RCC 7860 (cell line): ENCODE results near the gene NCOA1.
"Not testable (repeated sequence)": the region's sequence is repeated elsewhere in the genome, so short reads cannot be mapped to it uniquely, and the experiment has no call there.

Source experiments
- DNase-seq: peaks from one replicate; pipeline ENCODE4 v3.0.0-alpha.2; 2015; ENCODE audit warnings: low spot score
- FAIRE-seq: peaks from 2 replicates; lab custom pipeline; 2012; peaks lifted over from hg19 to GRCh38; lab: Jason Lieb, UNC

NCOA1 gene

DNA sequence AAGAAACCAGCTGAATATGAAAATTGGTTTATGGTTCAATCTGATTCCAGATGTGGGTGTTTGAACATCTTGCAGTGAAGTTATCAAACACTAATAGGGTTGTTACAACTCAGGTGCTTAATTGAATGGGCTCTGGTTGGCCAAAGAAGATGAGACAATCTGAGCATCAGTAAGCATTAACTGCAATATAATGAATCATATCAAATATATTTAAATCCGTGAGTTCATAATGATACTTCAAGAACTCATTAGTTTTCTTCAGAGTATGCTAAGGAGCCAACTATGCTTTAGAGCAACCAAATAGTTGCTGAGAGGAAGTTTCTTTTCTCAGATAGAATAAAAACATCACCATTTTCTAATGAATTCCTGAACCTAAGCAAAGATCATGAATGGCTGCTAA lies 79.2 kb downstream of the NCOA1 start:
- FAIRE-seq: no peak
- no peak for DNase-seq

DNA sequence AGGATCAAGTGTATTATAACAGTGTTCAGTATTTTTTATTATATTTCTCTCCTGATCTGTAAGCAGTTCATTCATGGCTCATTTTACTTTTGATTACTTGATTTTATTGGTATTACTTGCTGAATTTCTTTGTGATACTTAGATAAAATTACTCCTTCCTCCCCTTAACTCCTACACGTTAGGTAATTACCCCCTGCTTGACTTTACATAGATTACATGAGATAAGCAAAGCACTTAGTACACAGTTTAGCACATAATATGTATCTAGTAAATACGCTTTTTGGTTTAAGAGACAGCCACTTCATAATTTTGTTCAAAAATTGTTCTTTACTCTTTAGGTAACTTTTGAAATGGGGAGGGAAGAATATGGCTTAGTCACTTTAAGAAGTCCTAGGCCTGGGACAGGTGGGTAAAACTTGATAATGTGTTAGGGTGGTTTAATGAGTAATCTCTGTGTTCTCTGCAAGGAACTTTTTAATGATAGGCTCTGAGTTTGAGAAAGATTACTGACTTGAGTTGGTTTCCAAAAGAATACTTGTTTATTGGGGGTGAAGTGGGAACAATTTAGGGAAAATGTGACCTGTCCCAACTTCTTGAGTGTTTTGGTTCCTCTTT lies 80.9 kb downstream of the NCOA1 start:
- FAIRE-seq: no peak
- no peak for DNase-seq

DNA sequence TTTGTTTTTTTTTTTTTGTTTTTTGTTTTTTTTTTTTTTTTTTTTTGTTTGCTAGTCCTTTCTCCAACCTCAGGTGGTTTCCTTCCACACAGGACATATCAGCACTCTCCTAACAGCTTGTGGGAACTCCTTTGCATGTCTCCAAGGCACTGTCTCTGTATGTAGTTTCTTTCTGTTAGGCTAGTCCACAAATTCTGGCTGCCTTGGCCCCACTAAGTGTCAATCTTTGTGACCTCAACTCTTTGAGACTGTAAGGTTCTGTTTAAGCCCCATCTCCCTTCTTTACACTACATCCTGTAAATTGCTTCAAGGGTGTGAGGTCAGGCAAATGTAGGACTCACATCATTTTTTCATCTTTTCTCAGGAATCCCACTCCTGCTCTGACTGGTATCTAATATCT lies 85.1 kb downstream of the NCOA1 start:
- FAIRE-seq (no peak), DNase-seq (no peak)

DNA sequence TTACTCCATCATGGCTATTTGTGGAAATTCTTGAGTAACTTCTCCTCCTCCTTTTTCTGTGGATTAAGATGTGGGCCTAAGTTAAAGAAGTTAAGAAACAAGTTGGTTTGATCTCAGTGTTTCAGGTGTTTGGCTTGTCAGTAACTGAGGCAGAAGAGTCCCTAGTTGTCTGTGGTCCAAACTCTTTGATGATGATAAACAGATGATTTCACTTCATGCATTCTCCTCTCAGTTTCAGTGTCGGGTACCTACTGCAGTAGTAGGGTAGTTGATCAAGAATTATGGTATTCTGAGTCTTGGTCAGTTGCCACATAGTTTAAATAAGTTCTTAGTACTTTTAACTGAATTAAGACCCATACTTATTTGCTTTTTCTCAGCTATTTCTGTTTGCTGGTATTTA lies 85.6 kb downstream of the NCOA1 start:
- no peak for DNase-seq

DNA sequence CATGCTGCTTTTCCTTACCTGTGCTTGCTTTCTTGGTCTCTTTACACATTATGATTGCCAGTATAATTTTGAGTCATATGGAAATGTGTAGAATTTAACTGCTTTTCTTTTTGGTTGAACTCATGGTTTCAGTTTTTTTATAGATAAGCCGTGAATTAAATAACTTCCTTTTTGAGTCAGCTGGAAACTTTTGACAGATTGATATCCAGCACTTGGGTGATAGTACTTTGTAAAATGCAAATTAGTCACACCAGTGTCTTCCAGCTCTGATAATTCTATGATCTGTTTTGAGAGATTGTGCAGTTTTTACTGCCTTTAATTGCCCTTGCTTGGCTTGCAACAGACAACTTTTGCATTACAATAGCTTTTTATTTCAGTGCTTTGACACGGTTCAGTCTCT lies 86.4 kb downstream of the NCOA1 start:
- FAIRE-seq (no peak), DNase-seq (no peak)

More for the DNA sequence above, 85.6 kb downstream of the NCOA1 start:
- no peak for FAIRE-seq

DNA sequence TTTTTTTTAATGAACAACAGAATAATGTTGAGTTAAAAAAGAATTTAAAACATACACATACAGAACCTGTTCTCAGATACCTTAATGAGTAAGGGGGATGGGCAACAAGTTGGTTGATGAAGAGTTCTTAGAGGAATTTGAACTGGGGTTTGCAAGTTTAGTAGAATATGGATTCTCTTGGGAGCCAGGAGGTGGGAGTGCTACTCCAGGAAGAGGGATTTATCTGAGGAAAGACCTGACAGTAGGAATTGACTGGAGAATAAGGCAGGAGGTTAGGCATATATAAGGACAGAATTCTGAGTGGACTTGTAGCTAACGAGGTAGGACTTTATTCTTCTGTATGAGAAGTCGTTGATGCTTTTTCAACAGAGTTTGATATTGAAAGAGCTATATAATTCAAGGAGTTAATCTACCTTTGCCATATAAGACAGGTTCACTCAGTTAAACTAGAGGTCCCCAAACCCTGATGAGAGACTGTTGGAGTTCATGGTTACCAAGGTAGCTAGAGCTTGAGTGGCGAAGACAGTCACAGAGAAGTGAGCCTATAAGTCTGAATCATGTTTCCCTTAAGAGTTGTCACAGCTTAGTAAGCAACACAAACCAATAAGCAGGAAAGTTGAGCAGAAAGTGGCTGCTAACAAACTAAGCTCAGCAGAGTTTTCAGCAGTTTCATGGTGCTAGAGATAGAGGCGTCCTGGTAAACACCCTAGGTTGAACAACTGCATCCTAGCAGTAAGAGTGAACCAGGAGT lies 88.2 kb downstream of the NCOA1 start:
- DNase-seq (no peak), FAIRE-seq (no peak)

DNA sequence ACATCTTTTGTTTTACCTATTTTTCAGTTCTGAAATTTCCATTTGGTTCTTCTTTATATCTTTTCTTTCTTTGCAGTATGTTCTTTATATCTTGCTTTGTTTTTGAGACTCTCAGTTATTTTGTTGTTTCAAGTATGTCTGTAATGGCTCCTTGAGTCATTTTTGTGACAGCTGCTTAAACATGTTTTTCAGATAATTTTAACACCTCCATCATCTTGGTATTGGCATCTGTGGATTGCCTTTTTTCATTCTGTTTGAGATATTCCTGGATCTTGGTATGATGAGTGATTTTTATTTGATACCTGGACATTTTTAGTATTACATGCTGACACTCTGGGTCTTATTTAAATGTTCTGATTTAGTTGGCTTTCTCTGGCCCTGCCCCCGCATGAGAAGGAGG lies 89.5 kb downstream of the NCOA1 start:
- no peak for DNase-seq
- no peak for FAIRE-seq

DNA sequence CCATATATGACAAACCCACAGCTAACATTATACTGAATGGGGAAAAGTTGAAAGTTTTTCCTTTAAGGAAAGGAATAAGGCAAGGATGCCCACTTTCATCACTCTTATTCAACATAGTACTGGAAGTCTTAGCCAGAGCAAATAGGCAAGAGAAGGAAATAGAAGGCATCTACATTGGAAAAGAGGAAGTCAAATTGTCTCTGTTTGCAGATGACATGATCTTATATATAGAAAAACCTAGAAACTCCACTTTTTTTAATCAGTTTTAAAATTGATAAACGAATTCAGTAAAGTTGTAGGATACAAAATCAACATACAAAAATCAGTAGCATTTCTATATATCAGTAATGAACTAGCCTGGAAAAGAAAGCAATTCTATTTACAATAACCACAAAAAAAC lies 90.9 kb downstream of the NCOA1 start:
- not testable (repeated sequence) for FAIRE-seq, DNase-seq

DNA sequence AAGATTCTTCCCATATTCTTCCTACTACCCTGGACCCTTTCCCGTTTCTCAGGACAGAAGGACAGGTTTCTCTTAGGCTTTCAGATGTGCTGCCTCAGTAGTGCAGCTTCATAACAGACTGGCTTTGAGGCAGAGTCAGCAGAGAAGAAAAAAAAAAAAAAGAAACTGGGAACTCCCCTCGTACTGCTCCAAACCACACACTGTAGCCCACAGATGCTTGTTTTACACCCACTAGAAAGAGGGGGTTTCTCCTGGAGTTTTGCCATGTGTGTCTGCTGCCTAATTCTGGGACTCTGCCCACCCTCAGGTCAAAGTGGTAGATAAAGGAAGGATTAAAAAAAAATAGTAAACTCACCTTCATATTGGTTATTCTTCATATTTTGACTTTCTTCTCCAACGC lies 95.9 kb downstream of the NCOA1 start:
- FAIRE-seq (no peak), DNase-seq (no peak)

DNA sequence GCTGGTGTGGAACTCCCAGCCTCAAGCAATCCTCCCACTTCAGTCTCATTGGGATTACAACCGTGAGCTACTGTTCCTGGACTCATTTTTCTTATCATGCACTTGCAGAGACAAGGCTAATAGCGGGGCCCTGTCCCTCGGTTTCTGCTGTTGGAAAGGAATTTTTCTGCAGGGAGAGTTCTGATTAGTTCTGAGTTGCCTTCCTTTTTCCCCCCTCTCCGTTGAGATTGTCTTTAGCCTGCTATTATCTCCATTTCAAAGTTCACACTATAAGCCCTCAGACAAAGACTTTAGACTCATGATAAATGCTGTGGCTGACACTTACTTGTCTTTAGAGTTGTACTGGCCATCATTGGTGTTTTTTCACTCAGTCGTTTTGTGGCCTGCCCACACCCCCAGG lies 97.2 kb downstream of the NCOA1 start:
- DNase-seq (no peak), FAIRE-seq (no peak)

DNA sequence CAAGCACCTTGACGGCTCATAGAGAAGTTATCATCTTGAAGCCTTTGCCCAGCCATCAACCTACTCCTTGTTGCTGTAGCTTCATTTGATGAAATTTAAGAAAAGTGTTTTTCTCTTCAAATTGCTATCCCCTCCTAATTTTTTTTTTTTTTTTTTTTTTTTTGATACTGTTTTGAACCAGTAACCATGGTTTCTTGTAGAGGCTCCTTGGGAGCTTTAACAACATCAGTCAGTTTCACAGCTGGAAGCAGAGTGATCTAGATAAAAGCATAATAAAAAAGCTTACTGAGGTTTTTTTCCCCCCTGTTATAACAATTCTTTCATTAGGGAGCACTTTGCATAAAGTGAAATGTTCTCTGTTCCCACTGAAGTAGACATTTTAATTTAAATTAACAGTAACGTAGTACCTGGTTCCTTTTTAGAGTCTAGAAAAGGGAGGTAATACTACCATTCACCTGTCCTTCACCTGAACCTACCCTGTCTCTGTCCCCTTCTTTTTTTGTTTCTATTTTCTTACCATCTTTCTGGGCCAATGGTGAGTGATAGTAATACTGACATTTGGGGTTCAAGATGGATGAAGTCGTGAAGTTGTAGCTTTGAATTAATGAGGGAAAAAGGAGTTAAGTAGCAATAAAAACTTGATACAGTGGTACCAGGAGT lies 101.5 kb downstream of the NCOA1 start:
- DNase-seq (no peak), FAIRE-seq (no peak)

DNA sequence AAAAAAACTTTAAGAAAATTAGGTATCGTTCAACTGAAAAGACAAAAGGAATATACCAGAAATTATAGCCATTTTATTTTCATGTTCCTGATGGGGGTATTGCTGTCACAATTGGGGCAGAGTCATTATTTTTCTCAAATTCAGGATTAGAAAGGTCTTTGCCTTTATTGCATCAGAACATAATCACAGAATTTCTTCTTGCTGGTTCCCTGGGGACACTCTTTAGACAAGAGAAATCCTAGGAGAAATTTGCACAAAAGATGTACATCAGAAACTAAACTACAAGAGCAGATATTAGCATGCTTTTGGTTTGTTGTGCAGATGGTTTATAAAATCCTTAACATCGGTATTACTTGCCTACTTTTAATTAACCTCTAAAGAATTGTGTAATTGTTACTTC lies 103.2 kb downstream of the NCOA1 start:
- no peak for FAIRE-seq

DNA sequence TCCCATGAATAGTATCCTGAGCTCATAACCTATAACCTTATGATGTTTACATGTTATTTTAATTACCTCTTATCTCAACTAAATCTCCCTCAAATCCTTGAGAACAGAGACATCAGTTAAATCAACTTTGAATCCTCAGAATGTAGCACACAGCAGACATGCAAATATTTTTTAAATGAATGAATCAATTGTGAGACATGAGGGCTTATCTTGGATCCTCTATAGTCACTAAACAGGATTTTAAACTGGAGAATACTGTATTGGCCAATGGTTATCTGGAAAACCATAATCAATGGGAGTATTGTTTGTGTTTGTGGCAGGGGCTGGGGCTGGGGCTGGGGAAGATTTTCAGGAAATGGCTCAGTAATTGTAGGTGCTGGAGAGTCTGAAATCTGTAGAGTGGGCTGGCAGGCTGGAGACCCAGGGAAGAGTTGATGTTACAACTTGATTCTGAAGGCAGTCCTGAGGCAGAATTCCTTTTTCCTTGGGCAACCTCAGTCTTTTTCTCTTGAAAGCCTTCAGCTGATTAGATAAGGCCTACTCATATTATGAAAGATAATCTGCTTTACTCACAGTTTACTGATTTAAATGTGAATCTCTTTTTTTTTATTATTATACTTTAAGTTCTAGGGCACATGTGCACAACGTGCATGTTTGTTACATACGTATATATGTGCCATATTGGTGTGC lies 106.3 kb downstream of the NCOA1 start:
- FAIRE-seq: no peak
- DNase-seq: no peak

More for the DNA sequence above, 103.2 kb downstream of the NCOA1 start:
- no peak for DNase-seq

DNA sequence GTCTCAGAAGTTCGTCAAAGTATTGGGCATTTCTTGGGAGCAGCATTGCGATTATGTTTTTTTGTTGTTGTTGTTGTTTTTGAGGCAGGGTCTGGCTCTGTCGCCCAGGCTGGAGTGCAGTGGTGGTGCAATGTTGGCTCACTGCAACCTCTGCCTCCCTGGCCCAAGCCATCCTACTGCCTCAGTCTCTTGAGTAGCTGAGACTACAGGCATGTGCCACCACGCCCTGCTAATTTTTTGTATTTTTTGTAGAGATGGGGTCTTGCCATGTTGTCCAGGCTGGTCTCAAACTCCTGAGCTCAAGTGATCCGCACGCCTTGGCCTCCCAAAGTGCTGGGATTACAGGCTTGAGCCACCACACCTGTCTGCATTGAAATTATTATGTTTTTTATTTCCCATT lies 109.1 kb downstream of the NCOA1 start:
- not testable (repeated sequence) for FAIRE-seq, DNase-seq

DNA sequence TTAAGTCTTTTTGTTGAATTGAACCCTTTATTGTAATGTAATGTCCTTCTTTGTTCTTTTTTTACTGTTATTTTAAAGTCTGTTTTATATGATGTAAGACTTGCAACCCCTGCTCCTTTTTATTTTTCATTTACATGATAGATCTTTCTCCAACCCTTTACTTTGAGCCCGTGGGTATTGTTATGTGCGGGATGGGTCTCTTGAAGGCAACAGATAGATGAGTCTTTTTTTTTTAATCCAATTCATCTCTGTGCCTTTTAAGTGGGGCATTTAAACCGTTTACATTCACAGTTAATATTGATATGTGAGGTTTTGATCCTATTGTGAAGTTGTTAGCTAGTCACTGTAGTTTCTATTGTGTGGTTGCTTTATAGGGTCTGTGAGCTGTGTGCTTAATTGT lies 120.6 kb downstream of the NCOA1 start:
- no peak for FAIRE-seq
- no peak for DNase-seq

DNA sequence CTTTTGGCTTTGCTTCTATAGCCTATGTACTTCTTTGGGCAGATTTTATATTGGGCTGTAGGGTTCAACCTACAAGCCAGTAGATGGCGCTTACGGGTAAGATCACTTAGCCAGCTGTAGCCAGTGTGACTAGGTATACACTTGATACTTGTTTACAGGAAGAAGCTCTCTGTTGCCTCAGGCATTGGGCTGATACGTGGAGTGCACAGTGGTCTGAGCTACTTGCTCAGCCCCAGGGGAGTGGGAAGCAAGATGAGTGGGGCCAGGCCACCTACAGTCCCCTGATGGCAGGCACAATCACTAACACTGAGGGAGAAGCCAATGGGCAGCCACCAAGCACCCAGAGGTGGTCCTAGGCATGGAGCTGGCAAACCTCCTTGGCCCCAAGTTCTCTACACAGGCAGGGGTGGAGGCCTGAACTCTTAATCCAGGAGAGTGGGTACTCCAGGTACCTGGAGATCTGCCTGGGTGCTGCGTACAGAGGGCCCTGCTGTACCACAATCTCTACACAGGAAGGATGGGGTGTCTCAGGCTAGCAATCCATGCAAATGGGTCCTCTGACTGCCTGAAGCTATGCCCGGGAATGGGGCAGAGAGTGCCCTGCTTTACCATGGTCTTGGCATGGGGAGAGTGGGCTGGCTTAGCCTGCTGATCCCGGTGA lies 122.2 kb downstream of the NCOA1 start:
- DNase-seq: peak; percentile 10
- no peak for FAIRE-seq

DNA sequence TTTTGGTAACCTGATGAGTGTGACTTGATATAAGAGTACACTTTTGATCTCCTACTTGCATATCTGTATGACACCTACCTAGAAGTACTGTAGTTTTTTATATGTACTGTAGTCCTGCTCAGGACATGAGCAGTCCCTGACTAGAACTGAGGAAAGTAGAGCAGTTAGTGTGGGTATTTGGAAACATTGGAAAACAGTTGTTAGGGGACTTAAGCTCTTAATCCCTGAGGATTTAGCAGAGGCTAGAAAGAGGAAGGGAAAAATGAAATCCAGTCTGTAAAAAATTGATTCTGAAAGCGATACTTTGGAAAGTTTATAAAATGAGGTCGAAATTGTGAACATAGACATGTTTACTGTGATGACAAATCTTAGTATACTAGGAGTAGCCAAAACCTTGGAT lies 125.6 kb downstream of the NCOA1 start:
- DNase-seq: no peak
- FAIRE-seq: no peak

DNA sequence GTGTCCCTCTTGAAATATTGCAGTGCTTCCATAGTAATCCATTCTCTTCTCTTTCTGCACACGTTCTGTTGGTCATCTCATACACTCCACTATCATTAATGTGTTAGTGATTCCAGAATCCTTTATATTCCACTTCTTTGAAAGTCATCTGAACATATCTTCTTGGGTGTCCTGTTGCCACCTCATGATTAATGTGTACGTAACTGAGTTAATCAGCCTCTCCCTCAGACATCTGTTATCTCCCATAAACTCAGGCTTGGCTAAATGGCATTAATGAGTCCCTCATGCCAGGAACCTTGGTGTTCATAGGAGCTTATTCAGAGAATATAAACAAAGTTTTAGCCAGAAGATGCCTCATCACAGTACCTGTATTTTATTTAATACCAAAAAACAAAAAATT lies 126.4 kb downstream of the NCOA1 start:
- DNase-seq: no peak
- FAIRE-seq: no peak

DNA sequence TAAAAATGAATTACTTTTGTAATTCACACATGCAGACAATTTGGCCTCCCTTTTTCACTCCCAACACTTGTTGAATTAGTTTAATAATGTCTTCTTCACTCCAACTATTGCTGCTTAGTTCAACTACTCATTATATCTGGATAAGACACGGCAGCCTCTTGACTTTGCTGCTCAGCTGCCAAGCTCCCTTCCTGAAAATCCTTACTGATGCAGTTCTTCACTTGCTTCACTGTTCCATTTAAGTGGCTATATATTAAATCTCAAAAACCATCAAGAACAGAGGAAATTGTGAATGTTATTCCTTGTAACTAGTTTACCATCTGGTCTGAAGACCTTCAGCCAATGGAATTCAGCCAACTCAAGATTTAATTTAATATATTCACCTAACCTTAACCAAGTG lies 127.1 kb downstream of the NCOA1 start:
- DNase-seq: no peak
- no peak for FAIRE-seq

DNA sequence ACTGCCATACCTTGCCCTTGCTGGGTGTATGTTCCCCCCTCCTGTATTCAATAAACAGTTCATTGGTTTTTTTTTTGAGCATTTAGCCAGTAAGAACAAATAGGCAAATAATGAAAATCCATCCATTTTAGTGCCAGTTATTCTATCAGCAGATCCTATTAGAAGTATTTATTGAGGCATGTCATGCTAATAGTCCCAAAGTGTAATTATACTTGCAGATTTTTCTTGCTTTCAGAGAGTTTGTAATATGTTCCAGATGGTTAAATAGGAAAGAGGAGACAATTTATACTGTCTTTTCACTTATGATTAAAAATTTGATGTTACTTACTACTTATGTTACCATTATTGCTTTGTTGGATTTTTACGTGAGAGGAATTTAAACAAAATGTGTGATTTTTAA lies 127.6 kb downstream of the NCOA1 start:
- no peak for DNase-seq
- no peak for FAIRE-seq

DNA sequence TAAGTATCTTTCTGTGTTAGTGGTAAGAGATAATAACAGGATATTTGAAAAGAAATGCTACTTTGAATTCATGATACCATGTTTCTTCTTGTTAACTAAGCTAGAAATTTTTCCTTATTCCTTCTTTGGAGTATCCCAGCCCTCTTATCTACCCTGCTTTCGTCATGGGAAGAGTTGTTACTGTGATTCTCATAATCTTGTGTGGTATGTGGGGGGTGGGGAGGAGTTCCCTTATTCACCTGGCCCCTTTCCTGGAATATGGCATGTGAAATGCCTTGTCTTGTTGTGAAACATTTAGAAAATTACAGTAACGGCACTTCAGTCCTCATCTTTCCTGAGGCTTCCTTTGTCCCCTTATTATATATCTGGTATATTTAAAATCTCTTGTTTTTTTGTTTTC lies 129.9 kb downstream of the NCOA1 start:
- DNase-seq (no peak), FAIRE-seq (no peak)
